OCI-LY1 (cell line): ENCODE measurements around the gene IGF2R.

ENCODE experiments used
- H2AFZ ChIP-seq: fragments of 200-600 bp; sonication (generic), shearing (Covaris generic); 2 replicates; pipeline ENCODE4 v1.6.0; 2014; ENCODE audit warnings: antibody characterized with exemption, mild to moderate bottlenecking, low read length
- H3F3A ChIP-seq: fragments of 200-600 bp; sonication (generic), shearing (Covaris generic); 2 replicates; pipeline ENCODE4 v1.6.0; 2014; ENCODE audit warnings: mild to moderate bottlenecking, antibody characterized with exemption, low read length, moderate library complexity; ENCODE audit not compliant: insufficient read depth
- H3K27ac ChIP-seq: fragments of 200-600 bp; sonication (generic); 2 replicates; pipeline ENCODE4 v1.5.1; 2014; ENCODE audit warnings: low read length, mixed run types, mild to moderate bottlenecking, low read depth; ENCODE audit not compliant: poor library complexity, severe bottlenecking
- H3K27me3 ChIP-seq: fragments of 200-600 bp; sonication (generic); 2 replicates; pipeline ENCODE4 v1.6.0; 2014; ENCODE audit warnings: antibody characterized with exemption, mild to moderate bottlenecking, low read length, moderate library complexity; ENCODE audit not compliant: insufficient read depth
- H3K36me3 ChIP-seq: fragments of 200-600 bp; sonication (generic); 2 replicates; pipeline ENCODE4 v1.6.1; 2014; ENCODE audit warnings: mild to moderate bottlenecking, antibody characterized with exemption, low read length, moderate library complexity, mixed read lengths; ENCODE audit not compliant: insufficient read depth
- H3K4me1 ChIP-seq: fragments of 200-600 bp; sonication (generic); 2 replicates; pipeline ENCODE4 v1.5.1; 2014; ENCODE audit warnings: mild to moderate bottlenecking, low read length, moderate library complexity; ENCODE audit not compliant: insufficient read depth, severe bottlenecking
- H3K4me2 ChIP-seq: fragments of 200-600 bp; sonication (generic), shearing (Covaris generic); 2 replicates; pipeline ENCODE4 v1.6.1; 2014; ENCODE audit warnings: low read length
- H3K4me3 ChIP-seq: fragments of 200-600 bp; sonication (generic); 2 replicates; pipeline ENCODE4 v1.5.1; 2014; ENCODE audit warnings: low read length, low read depth, mild to moderate bottlenecking, mixed read lengths; ENCODE audit not compliant: poor library complexity, severe bottlenecking
- H3K79me2 ChIP-seq: fragments of 200-600 bp; shearing (Covaris generic); 2 replicates; pipeline ENCODE4 v1.6.1; 2016; ENCODE audit warnings: mixed run types, low read length, mixed read lengths; ENCODE audit not compliant: insufficient read depth
- H3K9ac ChIP-seq: fragments of 200-600 bp; sonication (generic), shearing (Covaris generic); 2 replicates; pipeline ENCODE4 v1.6.1; 2014; ENCODE audit warnings: mild to moderate bottlenecking, low read length, mixed read lengths
- H3K9me2 ChIP-seq: fragments of 200-600 bp; sonication (generic), shearing (Covaris generic); 2 replicates; pipeline ENCODE4 v1.6.1; 2014; ENCODE audit warnings: low read depth, mild to moderate bottlenecking, low read length, mixed read lengths
- H3K9me3 ChIP-seq: fragments of 200-600 bp; shearing (Covaris generic); 2 replicates; pipeline ENCODE4 v1.6.1; 2014; ENCODE audit warnings: low read length, mixed read lengths
- H4K20me1 ChIP-seq: fragments of 200-600 bp; sonication (generic), shearing (Covaris generic); 2 replicates; pipeline ENCODE4 v1.6.0; 2016; ENCODE audit warnings: mild to moderate bottlenecking, low read length; ENCODE audit not compliant: insufficient read depth
- EZH2 ChIP-seq: fragments of 200-600 bp; sonication (generic), shearing (Covaris generic); IDR thresholded peaks from 2 replicates; pipeline ENCODE4 v1.8.0; 2017; ENCODE audit warnings: borderline replicate concordance, mixed run types, mild to moderate bottlenecking, antibody characterized with exemption, low read length, moderate library complexity, mixed read lengths
- TF ChIP-seq, protein P1 (sequence below): fragments of 200-600 bp; sonication (generic), shearing (Covaris generic); IDR thresholded peaks from 2 replicates; pipeline ENCODE4 v1.5.1; 2017; ENCODE audit warnings: mild to moderate bottlenecking, antibody characterized with exemption, low read length, moderate library complexity, mixed read lengths

Gene IGF2R

GRCh38 chr6:160077526-160077925, 108.6 kb downstream of the IGF2R start:
- TF ChIP-seq EZH2, result no peak
- TF ChIP-seq, protein P1, sequence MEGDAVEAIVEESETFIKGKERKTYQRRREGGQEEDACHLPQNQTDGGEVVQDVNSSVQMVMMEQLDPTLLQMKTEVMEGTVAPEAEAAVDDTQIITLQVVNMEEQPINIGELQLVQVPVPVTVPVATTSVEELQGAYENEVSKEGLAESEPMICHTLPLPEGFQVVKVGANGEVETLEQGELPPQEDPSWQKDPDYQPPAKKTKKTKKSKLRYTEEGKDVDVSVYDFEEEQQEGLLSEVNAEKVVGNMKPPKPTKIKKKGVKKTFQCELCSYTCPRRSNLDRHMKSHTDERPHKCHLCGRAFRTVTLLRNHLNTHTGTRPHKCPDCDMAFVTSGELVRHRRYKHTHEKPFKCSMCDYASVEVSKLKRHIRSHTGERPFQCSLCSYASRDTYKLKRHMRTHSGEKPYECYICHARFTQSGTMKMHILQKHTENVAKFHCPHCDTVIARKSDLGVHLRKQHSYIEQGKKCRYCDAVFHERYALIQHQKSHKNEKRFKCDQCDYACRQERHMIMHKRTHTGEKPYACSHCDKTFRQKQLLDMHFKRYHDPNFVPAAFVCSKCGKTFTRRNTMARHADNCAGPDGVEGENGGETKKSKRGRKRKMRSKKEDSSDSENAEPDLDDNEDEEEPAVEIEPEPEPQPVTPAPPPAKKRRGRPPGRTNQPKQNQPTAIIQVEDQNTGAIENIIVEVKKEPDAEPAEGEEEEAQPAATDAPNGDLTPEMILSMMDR, result no peak
- Histone ChIP-seq H3K9me3 (no peaks in the 10 kb centered on the region), H3K4me2 (no peak overlapping the region), H3K4me1 (no peaks in the 10 kb centered on the region), H3K79me2 (no peaks in the 10 kb centered on the region), H2AFZ (no peak overlapping the region), H3K9me2 (no peaks in the 10 kb centered on the region), H3K4me3 (no peak overlapping the region), H4K20me1 (no peaks in the 10 kb centered on the region), H3K9ac (no peak overlapping the region), H3K36me3 (peaks cover 52% of the 10 kb centered on the region), H3F3A (no peaks in the 10 kb centered on the region), H3K27ac (no peak overlapping the region), H3K27me3 (no peaks in the 10 kb centered on the region)

DNA sequence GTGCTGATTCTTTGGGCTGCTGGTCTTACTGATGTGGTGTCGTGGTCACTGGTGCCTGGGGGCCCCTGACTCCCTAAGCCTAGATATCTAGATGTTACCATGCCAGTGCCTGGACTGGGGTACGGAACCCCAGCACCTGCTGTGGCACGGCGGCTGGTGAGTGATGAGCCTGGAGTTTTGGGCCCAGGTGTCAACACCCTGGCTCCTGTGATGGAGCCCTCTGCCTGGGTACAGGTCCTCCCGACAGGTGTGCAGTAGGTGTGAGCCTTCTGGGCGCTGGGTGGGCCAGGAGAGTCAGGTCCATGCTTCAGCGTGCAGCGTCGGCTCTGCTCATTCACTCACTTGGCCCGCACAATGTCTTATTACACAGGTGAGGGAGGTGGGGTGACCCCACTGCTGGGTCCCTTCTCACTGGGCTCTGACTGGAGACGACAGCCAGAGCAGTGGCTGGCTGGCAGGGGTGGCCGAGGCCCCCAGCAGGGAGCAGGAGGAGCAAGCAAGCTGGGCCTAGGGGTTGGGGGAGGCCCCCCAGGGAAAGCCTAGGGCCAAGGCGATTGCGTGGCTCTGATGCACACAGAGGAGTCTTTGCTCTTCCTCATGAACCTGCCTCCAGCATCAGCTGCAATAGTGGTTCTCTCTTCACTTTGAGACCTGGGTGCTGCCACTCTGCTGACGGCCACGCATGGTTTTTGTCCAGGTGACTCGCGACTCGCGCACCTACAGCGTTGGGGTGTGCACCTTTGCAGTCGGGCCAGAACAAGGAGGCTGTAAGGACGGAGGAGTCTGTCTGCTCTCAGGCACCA, 110.2 kb downstream of the IGF2R start:
- Histone ChIP-seq H3K27ac (no peak overlapping the region), H3K9ac (no peak overlapping the region), H3K36me3 (peaks cover 42% of the 10 kb centered on the region), H3K4me3 (no peak overlapping the region), H3K9me2 (no peaks in the 10 kb centered on the region), H3K4me2 (no peak overlapping the region), H3K27me3 (no peaks in the 10 kb centered on the region), H3K79me2 (no peaks in the 10 kb centered on the region), H3F3A (no peaks in the 10 kb centered on the region), H3K9me3 (no peaks in the 10 kb centered on the region), H2AFZ (no peak overlapping the region), H4K20me1 (no peaks in the 10 kb centered on the region), H3K4me1 (no peaks in the 10 kb centered on the region)
- TF ChIP-seq EZH2, result no peak
- TF ChIP-seq, protein P1, result no peak

DNA sequence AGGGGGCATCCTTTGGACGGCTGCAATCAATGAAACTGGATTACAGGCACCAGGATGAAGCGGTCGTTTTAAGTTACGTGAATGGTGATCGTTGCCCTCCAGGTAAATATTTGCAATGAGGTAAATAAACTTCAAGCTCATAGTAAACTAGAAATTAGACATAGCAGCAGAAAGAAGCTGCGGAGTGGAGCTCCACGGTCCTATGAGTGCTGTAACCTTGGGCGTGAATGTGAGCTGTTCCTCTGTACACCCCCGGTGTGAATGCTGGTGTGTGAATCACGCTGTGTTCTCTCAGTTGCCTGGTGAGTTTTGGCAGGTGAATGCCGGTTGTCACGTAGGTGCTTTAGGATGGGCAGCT, 110.8 kb downstream of the IGF2R start:
- Histone ChIP-seq H3F3A (no peaks in the 10 kb centered on the region), H3K27ac (no peak overlapping the region), H3K36me3 (peaks cover 46% of the 10 kb centered on the region), H4K20me1 (no peaks in the 10 kb centered on the region), H3K27me3 (no peaks in the 10 kb centered on the region), H3K9me3 (no peaks in the 10 kb centered on the region), H3K4me2 (no peak overlapping the region), H3K9ac (no peak overlapping the region), H3K9me2 (no peaks in the 10 kb centered on the region), H3K79me2 (no peaks in the 10 kb centered on the region), H3K4me3 (no peak overlapping the region), H3K4me1 (no peaks in the 10 kb centered on the region), H2AFZ (no peak overlapping the region)
- no peak for TF ChIP-seq EZH2
- TF ChIP-seq, protein P1, result no peak
